Stimulated activated CD4-positive, alpha-beta T cell treated with anti-CD3 and anti-CD28 coated beads, Interleukin-12 subunit alpha, Interleukin-12 subunit beta, amount 100 ng/mL, for 4 hours (primary cell): ENCODE results near the gene CFLAR.
"Not testable (repeated sequence)": the region's sequence is repeated elsewhere in the genome, so short reads cannot be mapped to it uniquely, and the experiment has no call there.

Experiments
- DNase-seq: peaks from one replicate; pipeline ENCODE4 v3.0.0-alpha.2; 2020

CFLAR gene

GRCh38 chr2:201116115-201116958, at the start of gene CFLAR:
TSS of gene CFLAR (plus strand) at chr2:201116164. CDS start at chr2:201129866, 13,702 bp downstream.
- DNase-seq = peak; percentile 67

DNA sequence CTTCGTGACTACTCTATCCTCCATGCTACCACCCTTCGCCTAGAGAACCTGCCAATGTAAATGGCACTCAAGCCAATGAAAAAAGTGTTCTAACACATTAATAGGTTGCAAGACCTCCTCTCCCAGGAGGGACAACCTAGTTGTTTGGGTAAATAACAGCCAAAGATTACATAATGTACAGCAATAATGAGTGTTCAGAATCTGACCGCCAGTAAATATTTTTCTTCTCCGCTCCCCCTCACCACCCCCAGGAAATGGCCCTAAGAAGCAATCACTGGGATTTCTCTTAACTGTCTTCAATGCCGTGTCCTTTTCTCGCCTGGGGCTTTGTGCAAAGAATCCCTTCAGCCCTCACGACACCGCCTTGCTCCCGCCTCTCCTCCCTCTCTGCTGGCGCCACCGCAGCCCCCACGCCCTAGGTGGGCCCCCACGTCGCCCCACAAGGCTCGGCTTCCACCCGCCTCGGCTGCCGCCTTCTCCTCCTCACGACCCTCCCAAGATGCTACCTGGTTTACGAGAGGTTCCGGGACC, 45.0 kb upstream of the CFLAR start:
- no peak for DNase-seq

GRCh38 chr2:201071479-201072200, 44.3 kb upstream of the CFLAR start, which contains the start of the genes HYCC2 and NDUFB3:
TSS of gene HYCC2 (minus strand) at chr2:201071671. CDS start at chr2:201024009, 47,662 bp downstream.
TSS of gene NDUFB3 (plus strand) at chr2:201072001. CDS start at chr2:201078883, 6,882 bp downstream.
- DNase-seq = peak; percentile 81

DNA sequence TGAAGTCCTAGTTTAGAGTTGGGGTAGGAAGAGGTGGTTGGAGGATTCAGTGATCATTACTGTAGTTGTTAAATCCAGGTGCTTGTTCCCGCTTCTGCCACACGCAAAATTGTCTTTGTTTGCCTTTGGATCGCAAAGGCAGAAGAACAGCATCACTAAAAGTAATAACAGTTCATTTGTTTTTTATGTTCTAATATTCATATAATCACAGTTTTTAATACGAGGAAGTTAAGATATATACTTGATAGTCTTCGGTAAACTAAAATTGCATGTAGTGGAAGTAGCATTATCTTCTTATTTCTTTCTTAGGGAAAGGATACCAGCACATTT, 43.8 kb upstream of the CFLAR start:
- no peak for DNase-seq

DNA sequence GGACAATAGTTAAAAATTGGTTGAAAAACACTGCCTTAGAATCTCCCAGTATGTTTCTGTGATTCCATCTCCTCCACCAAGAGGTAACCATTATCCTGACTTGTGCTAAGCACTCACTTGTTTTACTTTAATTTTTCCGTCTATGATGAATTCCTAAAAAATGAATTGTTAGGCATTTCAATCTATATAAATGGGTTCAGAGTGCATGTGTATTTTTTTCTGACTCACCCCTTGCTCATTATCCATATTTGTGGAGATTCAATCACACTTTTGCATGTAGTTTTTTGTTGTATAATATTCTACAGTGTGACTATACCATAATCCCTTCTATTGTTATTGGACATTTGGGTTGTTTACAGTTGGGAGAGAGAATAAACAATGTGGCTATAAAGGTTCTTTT, 42.9 kb upstream of the CFLAR start:
- no peak for DNase-seq

GRCh38 chr2:201074996-201075395, 41.0 kb upstream of the CFLAR start:
- no peak for DNase-seq

- DNase-seq = no peak
Measured at GRCh38 chr2:201084863-201085262, 31.1 kb upstream of the CFLAR start.

- no peak for DNase-seq
Measured at GRCh38 chr2:201090574-201090973, 25.4 kb upstream of the CFLAR start.

DNA sequence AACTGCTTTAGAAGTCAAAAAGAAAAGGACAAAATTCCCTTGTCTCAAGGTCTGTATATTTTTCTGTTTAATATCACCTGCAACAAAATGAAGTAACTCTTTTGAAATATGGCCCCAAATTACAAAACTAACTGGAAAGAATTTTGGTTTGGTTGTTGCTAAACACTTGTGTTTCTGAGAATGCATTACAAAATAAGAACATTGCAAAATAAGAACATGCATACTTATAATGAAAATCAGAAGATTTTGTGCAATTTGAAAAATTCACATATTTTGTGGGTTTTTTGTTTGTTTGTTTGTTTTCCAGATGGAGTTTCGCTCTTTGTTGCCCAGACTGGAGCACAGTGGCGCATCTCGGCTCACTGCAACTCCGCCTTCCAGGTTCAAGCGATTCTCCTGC, 22.4 kb upstream of the CFLAR start:
- no peak for DNase-seq

DNA sequence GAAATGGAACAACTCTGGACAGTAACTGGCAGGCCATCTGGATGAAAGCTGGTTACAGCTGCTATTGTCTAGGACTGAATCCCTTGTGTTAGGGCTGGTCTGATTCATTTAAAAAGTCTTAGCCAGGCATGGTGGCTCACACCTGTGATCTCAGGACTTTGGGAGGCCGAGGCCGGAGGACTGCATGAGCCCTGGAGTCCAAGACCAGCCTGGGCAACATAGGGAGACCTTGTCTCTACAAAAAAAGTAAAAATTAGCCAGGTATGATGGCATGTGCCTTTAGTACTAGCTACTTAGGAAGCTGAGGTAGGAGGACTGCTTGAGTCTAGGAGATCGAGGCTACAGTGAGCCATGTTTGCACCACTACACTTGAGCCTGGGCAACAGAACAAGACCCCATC, 15.5 kb upstream of the CFLAR start:
- no peak for DNase-seq

GRCh38 chr2:201105759-201106158, 10.2 kb upstream of the CFLAR start:
- no peak for DNase-seq

GRCh38 chr2:201107624-201108023, 8.3 kb upstream of the CFLAR start:
- no peak for DNase-seq

- no peak for DNase-seq
Measured at GRCh38 chr2:201108341-201108740, 7.6 kb upstream of the CFLAR start.

- DNase-seq = no peak
Measured at GRCh38 chr2:201109186-201109585, 6.8 kb upstream of the CFLAR start.

DNA sequence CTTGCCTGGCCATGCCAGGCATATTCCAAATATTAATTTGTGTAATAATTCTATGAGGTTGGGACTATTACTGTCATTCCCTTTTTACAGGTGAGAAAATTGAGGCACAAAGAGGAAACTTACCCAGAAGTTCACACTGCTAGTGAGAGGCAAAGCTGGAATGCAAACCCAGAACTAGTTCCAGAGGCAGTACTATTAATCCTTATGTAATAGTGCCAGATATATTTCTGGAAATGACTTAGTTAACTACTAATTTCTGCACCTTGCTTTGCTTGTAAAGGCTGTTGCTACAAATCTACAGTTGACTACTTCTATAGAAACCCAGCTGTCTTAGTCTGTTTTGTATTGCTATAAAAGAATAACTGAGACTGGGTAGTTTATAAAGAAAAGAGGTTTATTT, 5.3 kb upstream of the CFLAR start:
- no peak for DNase-seq

DNA sequence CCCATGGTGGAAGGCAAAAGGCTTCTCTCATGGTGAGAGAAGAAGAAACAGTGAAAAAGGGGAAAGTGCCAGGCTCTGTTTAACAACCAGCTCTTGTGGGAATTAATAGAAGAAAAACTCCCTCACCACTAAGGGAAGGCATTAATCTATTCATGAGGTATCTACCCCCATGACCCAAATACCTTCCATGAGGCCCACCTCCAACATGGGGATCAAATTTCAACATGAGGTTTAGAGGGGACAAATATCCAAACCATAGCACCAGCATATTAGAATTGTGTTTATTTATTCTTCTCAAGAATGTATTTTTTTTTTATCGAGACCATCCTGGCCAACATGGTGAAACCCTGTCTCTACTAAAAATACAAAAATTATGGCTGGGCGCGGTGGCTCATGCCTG, 4.9 kb upstream of the CFLAR start:
- no peak for DNase-seq

DNA sequence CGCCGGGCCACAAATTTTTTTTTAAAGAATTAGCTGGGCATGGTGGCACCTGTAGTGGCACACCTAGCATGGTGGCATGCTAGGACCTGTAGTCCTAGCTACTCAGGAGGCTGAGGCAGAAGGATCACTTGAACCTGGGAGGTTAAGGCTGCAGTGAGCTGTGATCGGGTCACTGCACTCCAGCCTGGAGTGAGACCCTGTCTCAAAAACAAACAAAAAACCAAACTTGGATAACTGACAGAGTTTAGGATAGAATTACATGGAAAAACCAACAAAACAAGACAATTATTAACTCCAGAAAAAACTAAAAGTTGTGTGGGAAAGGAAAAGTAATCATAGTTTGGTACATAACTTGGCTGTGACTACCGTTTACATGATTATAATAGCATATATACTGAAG, 1.6 kb upstream of the CFLAR start:
- DNase-seq = no peak

DNA sequence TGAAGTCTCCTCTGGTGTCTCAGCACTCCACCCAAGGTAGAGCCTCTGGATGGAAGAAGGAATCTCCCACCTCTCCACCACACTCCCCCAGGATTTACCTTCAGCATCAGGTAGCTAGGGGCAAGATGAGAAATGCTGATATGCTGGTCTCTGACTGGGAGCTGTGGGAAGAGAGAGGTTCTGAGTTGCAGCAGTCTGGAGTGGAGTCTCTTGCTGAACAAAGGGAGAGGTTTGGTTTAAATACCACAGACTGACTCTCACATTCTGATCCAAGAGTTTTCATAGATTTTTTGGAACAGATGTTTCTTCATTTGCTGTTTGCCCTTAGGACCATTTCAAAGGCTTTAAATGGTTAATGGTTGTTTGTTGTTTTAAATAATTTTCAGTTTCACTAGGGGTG, 1.1 kb upstream of the CFLAR start:
- no peak for DNase-seq

DNA sequence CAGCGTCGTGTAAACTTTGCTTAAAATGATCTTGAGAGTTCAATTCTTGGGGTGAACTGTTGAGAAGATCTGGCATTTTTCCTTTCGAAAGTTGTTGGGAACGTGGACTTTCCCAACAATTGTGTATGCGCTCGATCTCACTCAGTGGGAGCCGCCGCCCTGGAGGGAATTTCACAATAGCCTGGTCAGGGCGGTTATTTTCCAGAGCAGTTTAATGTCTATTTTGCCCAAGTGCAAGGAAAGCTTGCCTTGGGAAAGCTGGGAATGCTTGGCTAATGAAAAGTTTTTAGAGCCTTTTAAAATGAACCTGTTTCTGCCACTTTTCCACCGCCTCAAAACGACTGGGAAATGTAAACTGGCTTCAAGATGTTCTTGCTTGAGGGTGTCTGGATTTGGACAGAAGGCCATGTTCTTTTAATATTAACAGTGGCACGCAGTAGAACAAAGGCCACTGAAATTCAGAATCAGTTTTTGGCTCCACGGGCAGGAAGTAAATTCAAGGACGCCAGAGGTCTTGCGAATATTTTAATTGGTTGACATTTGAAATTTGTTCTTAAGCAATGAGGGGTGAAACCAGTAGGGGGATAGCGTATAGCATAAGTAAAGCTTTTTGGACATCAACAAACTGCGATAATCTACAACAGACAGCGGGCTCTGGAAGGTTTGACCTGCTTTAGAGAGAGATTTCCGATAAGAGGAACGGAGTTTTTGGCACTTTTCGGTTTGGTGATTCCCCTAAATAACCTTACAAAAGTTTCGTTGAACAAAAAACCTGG, 1.2 kb downstream of the CFLAR start:
- DNase-seq = no peak

DNA sequence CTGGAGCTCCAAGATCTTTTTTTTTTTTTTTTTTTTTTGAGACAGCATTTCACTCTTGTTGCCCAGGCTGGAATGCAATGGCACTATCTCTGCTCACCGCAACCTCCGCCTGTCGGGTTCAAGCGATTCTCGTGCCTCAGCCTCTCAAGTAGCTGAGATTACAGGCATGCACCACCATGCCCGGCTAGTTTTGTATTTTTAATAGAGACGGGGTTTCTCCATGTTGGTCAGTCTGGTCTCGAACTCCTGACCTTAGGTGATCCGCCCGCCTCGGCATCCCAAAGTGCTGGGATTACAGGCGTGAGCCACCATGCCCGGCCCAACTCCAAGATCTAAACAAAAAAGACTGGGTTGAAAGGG, 1.8 kb downstream of the CFLAR start:
- not testable (repeated sequence) for DNase-seq

- peak; percentile 86 for DNase-seq
Measured at GRCh38 chr2:201118121-201118960, 2.4 kb downstream of the CFLAR start.
